Measurements from ENCODE around the gene ACBD4. TPM values are rescaled to one million over a fixed set of nuclear protein-coding genes. Genes with fewer than 3 reads are reported as not detected.

ACBD4 gene
- total RNA-seq, 6 experiments from 2014 or later, result 24.0 to 78.9 (median 56.9) TPM

DNA sequence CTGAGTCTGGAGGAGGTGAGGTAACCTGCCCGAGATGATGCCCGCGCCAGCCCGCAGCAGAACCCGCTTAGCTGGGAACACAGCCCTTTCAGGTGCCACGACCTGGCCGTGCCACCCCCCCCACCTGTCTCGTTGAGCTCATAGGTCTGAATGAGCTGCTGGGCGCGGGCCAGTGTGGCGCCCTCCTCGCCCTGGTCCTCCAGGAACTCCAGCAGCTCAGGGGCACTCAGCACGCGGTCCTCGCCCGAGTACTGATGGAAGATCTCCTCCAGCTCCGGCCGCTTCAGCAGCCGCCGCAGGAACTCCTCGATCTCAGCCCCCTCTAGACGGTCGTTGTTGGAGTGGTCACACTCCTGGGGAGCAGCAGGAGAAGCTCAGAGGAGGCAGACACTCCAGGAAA, 16.8 kb upstream of the ACBD4 start:
- H3K4me3 ChIP-seq, result no peak overlapping the region
- H3K4me1 ChIP-seq, result no peaks in the 10 kb centered on the region
- 90% methylated on average over 9 of the region's 23 CpGs for WGBS (ENCODE audit: insufficient coverage, low coverage, low lambda C conversion rate, missing lambda C conversion rate)
- ATAC-seq (no peak), DNase-seq (peak in 1 of 3 donors; percentile 45)
- TF ChIP-seq CTCF (IDR thresholded peaks at IDR 0.05) (no peak), POLR2A (IDR thresholded peaks at IDR 0.05) (no peak)
- no peaks in the 10 kb centered on the region for H3K9me3 ChIP-seq
- intact Hi-C loops (cut with DNase I), result loop anchor here in 1 of 2 donors (10.0 kb wide), 1 partner anchor 344 kb away; no protein-coding TSS in a partner anchor
- H3K27me3 ChIP-seq, result no peaks in the 10 kb centered on the region
- no peaks in the 10 kb centered on the region for H3K36me3 ChIP-seq
- H3K27ac ChIP-seq, result no peak overlapping the region

DNA sequence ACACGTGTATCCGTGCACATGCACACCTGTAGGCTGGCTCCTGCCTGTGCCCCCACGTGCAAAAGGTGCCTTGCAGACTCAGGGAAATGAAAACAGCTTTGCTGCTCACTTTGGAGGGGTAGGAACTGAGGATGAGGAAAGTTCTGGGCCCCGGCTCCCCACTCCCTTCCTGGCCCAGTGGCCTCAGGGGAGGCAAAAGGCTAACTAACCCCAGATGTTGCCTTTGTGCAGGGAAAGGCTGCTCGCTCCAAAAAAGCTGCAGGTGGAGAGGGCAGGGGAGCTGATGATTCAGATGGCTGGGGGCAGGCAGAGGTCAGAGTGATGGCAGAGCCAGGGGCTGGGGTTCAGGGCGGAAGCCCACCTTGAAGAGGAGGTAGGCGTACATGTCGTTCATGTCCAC, 15.5 kb upstream of the ACBD4 start:
- WGBS (ENCODE audit: insufficient coverage, low coverage, low lambda C conversion rate, missing lambda C conversion rate), result 100% methylated on average over 1 of the region's 8 CpGs
- Histone ChIP-seq H3K27me3 (no peaks in the 10 kb centered on the region), H3K4me3 (no peak overlapping the region), H3K4me1 (no peaks in the 10 kb centered on the region), H3K9me3 (no peaks in the 10 kb centered on the region), H3K36me3 (no peaks in the 10 kb centered on the region), H3K27ac (no peak overlapping the region)
- intact Hi-C loops (cut with DNase I), result loop anchor here (10.0 kb wide), 3 partner anchors 195 to 345 kb away; partner anchors contain the start of gene GFAP (in 1 of the 2)
- no peak for DNase-seq
- no peak for TF ChIP-seq CTCF (IDR thresholded peaks at IDR 0.05)
- TF ChIP-seq POLR2A (IDR thresholded peaks at IDR 0.05), result no peak
- no peak for ATAC-seq

DNA sequence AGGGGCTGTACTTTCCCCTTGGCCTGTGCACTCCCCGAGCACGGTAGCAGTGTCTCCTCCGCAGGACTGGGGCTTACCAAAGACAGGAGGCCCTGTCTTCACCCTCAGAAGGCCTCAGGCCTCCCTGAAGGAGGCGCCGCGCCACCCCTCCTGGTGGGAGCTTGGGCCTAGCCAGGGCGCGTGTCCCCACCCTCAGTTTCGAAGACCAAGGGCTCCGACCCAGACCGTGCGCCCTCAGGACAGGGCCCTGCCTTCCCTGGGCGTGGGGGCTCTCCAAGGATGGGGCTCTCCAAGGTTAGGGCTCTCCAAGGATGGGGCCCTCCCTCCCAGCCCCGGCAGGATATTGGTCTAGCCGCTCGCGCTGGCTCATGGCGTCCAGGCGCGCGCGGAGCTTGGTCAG, 14.9 kb upstream of the ACBD4 start:
- no CpG with 5 or more reads among the region's 22 CpGs for WGBS (ENCODE audit: insufficient coverage, low coverage, low lambda C conversion rate, missing lambda C conversion rate)
- Histone ChIP-seq H3K36me3 (no peaks in the 10 kb centered on the region), H3K4me1 (no peaks in the 10 kb centered on the region), H3K27me3 (no peaks in the 10 kb centered on the region), H3K9me3 (no peaks in the 10 kb centered on the region), H3K4me3 (no peak overlapping the region), H3K27ac (no peak overlapping the region)
- TF ChIP-seq POLR2A (IDR thresholded peaks at IDR 0.05), result no peak
- TF ChIP-seq CTCF (IDR thresholded peaks at IDR 0.05), result no peak
- intact Hi-C loops (cut with DNase I), result loop anchor here (10.0 kb wide), 2 partner anchors 196 to 206 kb away; partner anchors contain the start of gene GFAP (in 1 of the 2)
- ATAC-seq, result no peak
- no peak for DNase-seq

DNA sequence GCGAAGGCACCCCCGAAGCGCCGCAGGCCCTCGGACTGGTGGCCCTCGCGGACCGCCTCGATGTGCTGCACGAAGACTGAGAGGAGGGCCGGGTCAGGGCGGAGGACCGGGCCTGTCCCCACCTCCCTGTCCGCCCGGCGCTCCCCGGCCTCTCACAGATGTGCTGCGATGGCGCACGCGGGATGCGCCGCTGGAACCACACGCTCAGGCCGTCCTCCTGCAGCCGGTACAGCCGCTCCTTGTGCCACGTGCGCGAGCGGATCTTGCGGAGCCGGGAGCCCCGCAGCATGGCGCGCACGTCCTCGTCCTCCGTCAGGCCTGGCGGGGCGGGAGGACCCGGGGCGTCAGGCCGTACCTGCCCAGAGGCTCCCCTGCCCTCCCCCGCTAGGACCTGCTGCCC, 14.4 kb upstream of the ACBD4 start:
- intact Hi-C loops (cut with DNase I), result loop anchor here (10.0 kb wide), 2 partner anchors 196 to 206 kb away; partner anchors contain the start of gene GFAP (in 1 of the 2)
- ATAC-seq (no peak), DNase-seq (no peak)
- no peaks in the 10 kb centered on the region for H3K27me3 ChIP-seq
- H3K9me3 ChIP-seq, result no peaks in the 10 kb centered on the region
- no peak overlapping the region for H3K27ac ChIP-seq
- no peak for TF ChIP-seq CTCF (IDR thresholded peaks at IDR 0.05)
- TF ChIP-seq POLR2A (IDR thresholded peaks at IDR 0.05), result no peak
- no peak overlapping the region for H3K4me3 ChIP-seq
- no peaks in the 10 kb centered on the region for H3K4me1 ChIP-seq
- no CpG with 5 or more reads among the region's 45 CpGs for WGBS (ENCODE audit: insufficient coverage, low coverage, low lambda C conversion rate, missing lambda C conversion rate)
- no peaks in the 10 kb centered on the region for H3K36me3 ChIP-seq
